Nephron (organoid): ENCODE results near the gene POLR1E.
A peak's percentile ranks its signal among the peaks of the same experiment; 100 is the strongest.
"Not testable (repeated sequence)": the region's sequence is repeated elsewhere in the genome, so short reads cannot be mapped to it uniquely, and the experiment has no call there.

Experiments used
- H3K27ac Mint-ChIP-seq, 3 experiments: 2 replicates each; pipeline ENCODE4 v1.8.0; 2020; ENCODE audit warnings: mixed read lengths in 3 of 3, mild to moderate bottlenecking in 2 of 3, moderate library complexity in 1 of 3
- H3K27me3 Mint-ChIP-seq: 2 replicates; pipeline ENCODE4 v1.8.0; 2021; ENCODE audit warnings: low read depth, mild to moderate bottlenecking, moderate library complexity, mixed read lengths
- H3K36me3 Mint-ChIP-seq: 2 replicates; pipeline ENCODE4 v1.8.0; 2020; ENCODE audit warnings: low read depth, mixed read lengths
- H3K4me1 Mint-ChIP-seq: 2 replicates; pipeline ENCODE4 v1.8.0; 2020; ENCODE audit warnings: mixed read lengths
- H3K4me3 Mint-ChIP-seq, 3 experiments: 2 replicates each; pipeline ENCODE4 v1.8.0; 2020; ENCODE audit warnings: mild to moderate bottlenecking in 3 of 3, mixed read lengths in 3 of 3, moderate library complexity in 2 of 3
- H3K9me3 Mint-ChIP-seq: 2 replicates; pipeline ENCODE4 v1.8.0; 2020; ENCODE audit warnings: mixed read lengths
- CTCF ChIP-seq, 3 experiments: fragments of 200-600 bp; sonication (generic); IDR thresholded peaks; one replicate each; pipeline ENCODE4 v1.5.0; 2021; ENCODE audit warnings: antibody characterized with exemption in 3 of 3; ENCODE audit not compliant: unreplicated experiment in 3 of 3

POLR1E gene

GRCh38 chr9:37466037-37466709 lies 19.6 kb upstream of the POLR1E start:
- peak overlapping the region; percentile 94 to 99 (median 97) for H3K27ac Mint-ChIP-seq
- H3K4me3 Mint-ChIP-seq = peak overlapping the region; percentile 93 to 96 (median 96)
- no peaks in the 10 kb centered on the region for H3K9me3 Mint-ChIP-seq
- no peak for TF ChIP-seq CTCF (IDR thresholded peaks at IDR 0.05; ENCODE audit: unreplicated experiment in 3 of 3)
- H3K27me3 Mint-ChIP-seq = peaks cover 4% of the 10 kb centered on the region
- H3K36me3 Mint-ChIP-seq = peaks cover 8% of the 10 kb centered on the region
- H3K4me1 Mint-ChIP-seq = peaks cover 28% of the 10 kb centered on the region

GRCh38 chr9:37467530-37467929 lies 18.2 kb upstream of the POLR1E start:
- Mint-ChIP-seq H3K4me1 (peaks cover 32% of the 10 kb centered on the region), H3K4me3 (peak overlapping the region in 1 of 3 experiments; percentile 96), H3K27ac (peak overlapping the region in 2 of 3 experiments; percentile 94 to 99)
- H3K36me3 Mint-ChIP-seq, H3K9me3 Mint-ChIP-seq, H3K27me3 Mint-ChIP-seq: not testable (repeated sequence)

- Mint-ChIP-seq H3K4me1 (peaks cover 24% of the 10 kb centered on the region), H3K27ac (no peak overlapping the region), H3K4me3 (peak overlapping the region in 1 of 3 experiments; percentile 28), H3K36me3 (no peaks in the 10 kb centered on the region), H3K9me3 (peaks cover 4% of the 10 kb centered on the region), H3K27me3 (peaks cover 4% of the 10 kb centered on the region)
- no peak for TF ChIP-seq CTCF (IDR thresholded peaks at IDR 0.05; ENCODE audit: unreplicated experiment in 3 of 3)
These were observed 17.1 kb upstream of the POLR1E start for GRCh38 chr9:37468620-37469019.

GRCh38 chr9:37471942-37472684 lies 13.6 kb upstream of the POLR1E start:
- Mint-ChIP-seq H3K27ac (peak overlapping the region; percentile 96 to 98 (median 97)), H3K27me3 (peaks cover 15% of the 10 kb centered on the region), H3K4me3 (peak overlapping the region; percentile 65 to 76 (median 70)), H3K4me1 (peaks cover 13% of the 10 kb centered on the region), H3K9me3 (peaks cover 7% of the 10 kb centered on the region), H3K36me3 (no peaks in the 10 kb centered on the region)
- no peak for TF ChIP-seq CTCF (IDR thresholded peaks at IDR 0.05; ENCODE audit: unreplicated experiment in 3 of 3)

GRCh38 chr9:37473982-37474381 lies 11.8 kb upstream of the POLR1E start:
- Mint-ChIP-seq H3K27me3 (peaks cover 14% of the 10 kb centered on the region), H3K4me1 (peaks cover 13% of the 10 kb centered on the region)
- not testable (repeated sequence) for H3K36me3 Mint-ChIP-seq, H3K4me3 Mint-ChIP-seq, H3K27ac Mint-ChIP-seq, H3K9me3 Mint-ChIP-seq

GRCh38 chr9:37474438-37474837 lies 11.3 kb upstream of the POLR1E start:
- Mint-ChIP-seq H3K4me1 (peaks cover 13% of the 10 kb centered on the region), H3K4me3 (no peak overlapping the region), H3K36me3 (no peaks in the 10 kb centered on the region), H3K27me3 (peaks cover 18% of the 10 kb centered on the region), H3K27ac (no peak overlapping the region), H3K9me3 (peaks cover 7% of the 10 kb centered on the region)
- TF ChIP-seq CTCF (IDR thresholded peaks at IDR 0.05; ENCODE audit: unreplicated experiment in 3 of 3) = no peak
